Neural cell (in vitro differentiated cells): ENCODE results near the gene CADM1. TPM values are rescaled to one million over a fixed set of nuclear protein-coding genes. Genes with fewer than 3 reads are reported as not detected.

Experiments
- H2AFZ ChIP-seq: fragments of 200-600, 300-800 bp; sonication (generic), shearing (Covaris generic); 2 replicates; pipeline ENCODE4 v1.6.0; 2014; ENCODE audit warnings: low read depth, mild to moderate bottlenecking, antibody characterized with exemption, low read length, moderate library complexity
- H3F3A ChIP-seq: fragments of 200-600 bp; shearing (Covaris generic); 2 replicates; pipeline ENCODE4 v1.6.1; 2016; ENCODE audit warnings: mild to moderate bottlenecking, moderate library complexity, mixed read lengths, antibody characterized with exemption, low read length; ENCODE audit not compliant: insufficient read depth, poor library complexity, severe bottlenecking
- H3K27ac ChIP-seq: fragments of 200-600, 300-800 bp; sonication (generic), shearing (Covaris generic); 2 replicates; pipeline ENCODE4 v1.5.1; 2014; ENCODE audit warnings: mild to moderate bottlenecking, low read length, moderate library complexity
- H3K27me3 ChIP-seq: fragments of 300-800, 200-600 bp; sonication (generic), shearing (Covaris generic); 2 replicates; pipeline ENCODE4 v1.6.0; 2014; ENCODE audit warnings: mild to moderate bottlenecking, low read depth, low read length, moderate library complexity; ENCODE audit not compliant: insufficient read depth
- H3K36me3 ChIP-seq: fragments of 300-800, 200-600 bp; sonication (generic), shearing (Covaris generic); 2 replicates; pipeline ENCODE4 v1.5.1; 2014; ENCODE audit warnings: mild to moderate bottlenecking, antibody characterized with exemption, low read length, moderate library complexity; ENCODE audit not compliant: insufficient read depth
- H3K4me2 ChIP-seq: fragments of 300-800, 200-600 bp; sonication (generic), shearing (Covaris generic); 2 replicates; pipeline ENCODE4 v1.6.0; 2014; ENCODE audit warnings: mild to moderate bottlenecking, low read length
- H3K4me3 ChIP-seq: fragments of 300-800, 200-600 bp; sonication (generic), shearing (Covaris generic); 2 replicates; pipeline ENCODE4 v1.5.1; 2014; ENCODE audit warnings: mild to moderate bottlenecking, low read length, moderate library complexity
- H3K79me2 ChIP-seq: fragments of 200-600 bp; shearing (Covaris generic); replicated peaks from 2 replicates; pipeline ENCODE4 v1.6.0; 2014; ENCODE audit warnings: mild to moderate bottlenecking, low read length, moderate library complexity; ENCODE audit not compliant: insufficient read depth
- H3K9ac ChIP-seq: fragments of 300-800, 200-600 bp; sonication (generic), shearing (Covaris generic); 2 replicates; pipeline ENCODE4 v1.6.1; 2016; ENCODE audit warnings: mild to moderate bottlenecking, low read length, mixed read lengths
- H3K9me2 ChIP-seq: fragments of 200-600 bp; shearing (Covaris generic); 2 replicates; pipeline ENCODE4 v1.6.1; 2016; ENCODE audit warnings: mild to moderate bottlenecking, low read length, mixed read lengths; ENCODE audit not compliant: insufficient read depth
- H3K9me3 ChIP-seq: fragments of 200-600, 300-800 bp; sonication (generic), shearing (Covaris generic); 2 replicates; pipeline ENCODE4 v1.6.1; 2016; ENCODE audit warnings: mild to moderate bottlenecking, mixed run types, low read length, moderate library complexity, mixed read lengths
- H4K20me1 ChIP-seq: fragments of 200-600 bp; shearing (Covaris generic); 2 replicates; pipeline ENCODE4 v1.6.1; 2016; ENCODE audit warnings: mild to moderate bottlenecking, mixed run types; ENCODE audit not compliant: insufficient read depth
- EP300 ChIP-seq: fragments of 450-650 bp; conservative IDR thresholded peaks from 2 replicates; pipeline ENCODE4 v1.6.1; 2014; ENCODE audit warnings: antibody characterized with exemption, mild to moderate bottlenecking, moderate library complexity; ENCODE audit not compliant: poor library complexity, severe bottlenecking
- EZH2 ChIP-seq: fragments of 200-600, 300-800 bp; shearing (Covaris generic), sonication (generic); IDR thresholded peaks from 2 replicates; pipeline ENCODE4 v1.6.1; 2014; ENCODE audit warnings: antibody characterized with exemption, low read length, borderline replicate concordance, mild to moderate bottlenecking; ENCODE audit not compliant: insufficient read depth, poor library complexity, severe bottlenecking
- MXI1 ChIP-seq: fragments of 450-650 bp; conservative IDR thresholded peaks from 2 replicates; pipeline ENCODE4 v1.6.1; 2014; ENCODE audit warnings: antibody characterized with exemption, mild to moderate bottlenecking; ENCODE audit not compliant: poor library complexity, severe bottlenecking
- POLR2AphosphoS5 ChIP-seq: IDR thresholded peaks from 2 replicates; pipeline ENCODE4 v1.6.1; 2012
- RAD21 ChIP-seq: fragments of 450-650 bp; conservative IDR thresholded peaks from 2 replicates; pipeline ENCODE4 v1.6.1; 2014; ENCODE audit warnings: antibody characterized with exemption, mild to moderate bottlenecking, moderate library complexity
- SMC3 ChIP-seq: fragments of 450-650 bp; conservative IDR thresholded peaks from 2 replicates; pipeline ENCODE4 v1.6.1; 2014; ENCODE audit warnings: antibody characterized with exemption, mild to moderate bottlenecking, moderate library complexity; ENCODE audit not compliant: poor library complexity
- TAF1 ChIP-seq: IDR thresholded peaks from 2 replicates; pipeline ENCODE4 v1.6.1; 2012; ENCODE audit warnings: low read depth
- polyA plus RNA-seq: library from polyadenylated mRNA; depleted of rRNA; stranded (reverse); fragments of >200 nt; gene quantifications from 2 replicates; pipeline ENCODE4 v1.2.3, GENCODE V29; 2014
- TF ChIP-seq, protein P1 (sequence below): IDR thresholded peaks from 2 replicates; pipeline ENCODE4 v1.6.1; 2012; ENCODE audit warnings: borderline replicate concordance
- TF ChIP-seq, protein P2 (sequence below): fragments of 450-650 bp; IDR thresholded peaks from 2 replicates; pipeline ENCODE4 v1.5.1; 2014; ENCODE audit warnings: antibody characterized with exemption, mild to moderate bottlenecking, moderate library complexity; ENCODE audit not compliant: poor library complexity, severe bottlenecking

Gene CADM1
- polyA plus RNA-seq, 1 donor from 2014 or later, result 92.1 TPM

DNA sequence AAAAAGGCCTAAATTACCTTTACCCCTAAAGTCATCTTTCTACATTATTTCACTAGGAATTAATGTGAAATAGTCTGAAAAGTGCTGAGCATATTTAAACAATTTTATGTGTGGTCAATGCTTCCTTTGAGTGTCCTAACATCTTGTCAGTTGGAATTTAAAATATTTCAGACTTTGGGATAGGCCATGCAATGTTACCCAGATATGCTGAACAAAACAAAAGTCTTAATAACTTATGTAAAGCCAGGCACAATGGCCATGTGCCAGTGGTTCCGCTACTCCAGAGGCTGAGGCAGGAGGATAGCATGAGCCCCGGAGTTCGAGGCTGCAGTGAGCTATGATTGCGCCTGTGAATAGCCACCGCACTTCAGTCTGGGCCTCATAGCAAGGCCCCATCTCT is 137.4 kb downstream of the CADM1 start:
- Histone ChIP-seq H3K9me3 (no peaks in the 10 kb centered on the region), H3K4me3 (no peak overlapping the region), H3K36me3 (no peaks in the 10 kb centered on the region), H3K79me2 (no peaks in the 10 kb centered on the region), H2AFZ (no peak overlapping the region), H3K9me2 (no peaks in the 10 kb centered on the region), H3K27ac (no peak overlapping the region), H3F3A (no peaks in the 10 kb centered on the region), H4K20me1 (no peaks in the 10 kb centered on the region), H3K9ac (no peak overlapping the region), H3K4me2 (no peak overlapping the region), H3K27me3 (no peaks in the 10 kb centered on the region)
- TF ChIP-seq EZH2 (no peak), TAF1 (no peak), POLR2AphosphoS5 (no peak), SMC3 (no peak), EP300 (no peak), MXI1 (no peak), RAD21 (no peak)
- TF ChIP-seq, protein P1, sequence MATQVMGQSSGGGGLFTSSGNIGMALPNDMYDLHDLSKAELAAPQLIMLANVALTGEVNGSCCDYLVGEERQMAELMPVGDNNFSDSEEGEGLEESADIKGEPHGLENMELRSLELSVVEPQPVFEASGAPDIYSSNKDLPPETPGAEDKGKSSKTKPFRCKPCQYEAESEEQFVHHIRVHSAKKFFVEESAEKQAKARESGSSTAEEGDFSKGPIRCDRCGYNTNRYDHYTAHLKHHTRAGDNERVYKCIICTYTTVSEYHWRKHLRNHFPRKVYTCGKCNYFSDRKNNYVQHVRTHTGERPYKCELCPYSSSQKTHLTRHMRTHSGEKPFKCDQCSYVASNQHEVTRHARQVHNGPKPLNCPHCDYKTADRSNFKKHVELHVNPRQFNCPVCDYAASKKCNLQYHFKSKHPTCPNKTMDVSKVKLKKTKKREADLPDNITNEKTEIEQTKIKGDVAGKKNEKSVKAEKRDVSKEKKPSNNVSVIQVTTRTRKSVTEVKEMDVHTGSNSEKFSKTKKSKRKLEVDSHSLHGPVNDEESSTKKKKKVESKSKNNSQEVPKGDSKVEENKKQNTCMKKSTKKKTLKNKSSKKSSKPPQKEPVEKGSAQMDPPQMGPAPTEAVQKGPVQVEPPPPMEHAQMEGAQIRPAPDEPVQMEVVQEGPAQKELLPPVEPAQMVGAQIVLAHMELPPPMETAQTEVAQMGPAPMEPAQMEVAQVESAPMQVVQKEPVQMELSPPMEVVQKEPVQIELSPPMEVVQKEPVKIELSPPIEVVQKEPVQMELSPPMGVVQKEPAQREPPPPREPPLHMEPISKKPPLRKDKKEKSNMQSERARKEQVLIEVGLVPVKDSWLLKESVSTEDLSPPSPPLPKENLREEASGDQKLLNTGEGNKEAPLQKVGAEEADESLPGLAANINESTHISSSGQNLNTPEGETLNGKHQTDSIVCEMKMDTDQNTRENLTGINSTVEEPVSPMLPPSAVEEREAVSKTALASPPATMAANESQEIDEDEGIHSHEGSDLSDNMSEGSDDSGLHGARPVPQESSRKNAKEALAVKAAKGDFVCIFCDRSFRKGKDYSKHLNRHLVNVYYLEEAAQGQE, result no peak
- TF ChIP-seq, protein P2, sequence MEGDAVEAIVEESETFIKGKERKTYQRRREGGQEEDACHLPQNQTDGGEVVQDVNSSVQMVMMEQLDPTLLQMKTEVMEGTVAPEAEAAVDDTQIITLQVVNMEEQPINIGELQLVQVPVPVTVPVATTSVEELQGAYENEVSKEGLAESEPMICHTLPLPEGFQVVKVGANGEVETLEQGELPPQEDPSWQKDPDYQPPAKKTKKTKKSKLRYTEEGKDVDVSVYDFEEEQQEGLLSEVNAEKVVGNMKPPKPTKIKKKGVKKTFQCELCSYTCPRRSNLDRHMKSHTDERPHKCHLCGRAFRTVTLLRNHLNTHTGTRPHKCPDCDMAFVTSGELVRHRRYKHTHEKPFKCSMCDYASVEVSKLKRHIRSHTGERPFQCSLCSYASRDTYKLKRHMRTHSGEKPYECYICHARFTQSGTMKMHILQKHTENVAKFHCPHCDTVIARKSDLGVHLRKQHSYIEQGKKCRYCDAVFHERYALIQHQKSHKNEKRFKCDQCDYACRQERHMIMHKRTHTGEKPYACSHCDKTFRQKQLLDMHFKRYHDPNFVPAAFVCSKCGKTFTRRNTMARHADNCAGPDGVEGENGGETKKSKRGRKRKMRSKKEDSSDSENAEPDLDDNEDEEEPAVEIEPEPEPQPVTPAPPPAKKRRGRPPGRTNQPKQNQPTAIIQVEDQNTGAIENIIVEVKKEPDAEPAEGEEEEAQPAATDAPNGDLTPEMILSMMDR, result no peak

DNA sequence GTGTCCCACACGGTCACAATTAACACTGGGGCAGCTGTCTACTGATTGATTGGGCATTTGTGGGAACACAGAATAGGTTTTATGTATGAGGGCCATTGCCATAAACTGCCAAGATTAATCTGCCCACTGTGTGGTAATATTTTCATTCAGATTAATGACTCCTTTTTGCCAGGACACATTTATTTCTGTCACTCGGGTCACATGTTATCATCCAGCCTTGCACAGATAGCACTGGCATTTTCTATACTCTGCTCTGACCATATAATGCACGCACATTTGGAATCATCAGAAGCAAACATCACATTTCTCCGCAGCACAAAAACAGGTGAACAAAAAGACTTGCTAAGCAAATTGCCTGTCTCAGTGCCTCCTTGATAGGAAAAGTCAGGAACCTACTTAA is 138.3 kb downstream of the CADM1 start:
- Histone ChIP-seq H2AFZ (no peak overlapping the region), H3K4me2 (no peak overlapping the region), H4K20me1 (no peaks in the 10 kb centered on the region), H3F3A (no peaks in the 10 kb centered on the region), H3K9me2 (no peaks in the 10 kb centered on the region), H3K4me3 (no peak overlapping the region), H3K36me3 (no peaks in the 10 kb centered on the region), H3K79me2 (no peaks in the 10 kb centered on the region), H3K9me3 (no peaks in the 10 kb centered on the region), H3K27ac (no peak overlapping the region), H3K27me3 (no peaks in the 10 kb centered on the region), H3K9ac (no peak overlapping the region)
- TF ChIP-seq, protein P2, result no peak
- TF ChIP-seq TAF1, result no peak
- TF ChIP-seq RAD21, result no peak
- TF ChIP-seq SMC3, result no peak
- TF ChIP-seq POLR2AphosphoS5, result no peak
